SK-N-SH (cell line): ENCODE data around the gene BTK. TPM values are rescaled to one million over a fixed set of nuclear protein-coding genes. Genes with fewer than 3 reads are reported as not detected.

Source experiments
- CTCF ChIA-PET: fragments of 300-600, 350-600 bp; formaldehyde crosslinking; extraction: SDS; loops from one replicate; lab custom pipeline; 2021; lab: Yijun Ruan, JAX
- POLR2A ChIA-PET: fragments of 350-600 bp; sonication (Branson Sonifier 250); formaldehyde crosslinking; extraction: SDS; loops from one replicate; lab custom pipeline; 2020; ENCODE audit warnings: antibody characterized with exemption, inconsistent platforms; lab: Yijun Ruan, JAX
- DNase-seq: peaks from one replicate; pipeline ENCODE4 v3.0.0; 2012
- H2AFZ ChIP-seq: fragments of 200-600 bp; sonication (generic); 2 replicates; pipeline ENCODE4 v1.8.1; 2016; ENCODE audit warnings: antibody characterized with exemption, mild to moderate bottlenecking, low read depth
- H3F3A ChIP-seq: fragments of 200-600 bp; sonication (generic); replicated peaks from 2 replicates; pipeline ENCODE3; 2016; ENCODE audit warnings: antibody characterized with exemption, mild to moderate bottlenecking; ENCODE audit not compliant: insufficient read depth
- H3K27ac ChIP-seq, 2 experiments: fragments of 200-500 bp in 1 of 2; fragments of 200-600 bp in 1 of 2; sonication (Bioruptor generic) in 1 of 2; sonication (generic), shearing (Covaris generic) in 1 of 2; 2 replicates each; pipeline versions ENCODE4 v1.5.1 to v1.6.1; 2014 to 2016; ENCODE audit warnings: low read depth in 2 of 2, inconsistent platforms in 1 of 2, low read length in 1 of 2, mild to moderate bottlenecking in 1 of 2, mixed read lengths in 1 of 2
- H3K27me3 ChIP-seq: fragments of 200-600 bp; sonication (generic), shearing (Covaris generic); 2 replicates; pipeline ENCODE4 v1.6.1; 2016; ENCODE audit warnings: mixed run types; ENCODE audit not compliant: insufficient read depth
- H3K36me3 ChIP-seq, 2 experiments: fragments of 200-500 bp in 1 of 2; fragments of 200-600 bp in 1 of 2; sonication (Bioruptor generic) in 1 of 2; sonication (generic) in 1 of 2; replicated peaks in 1 of 2; 2 replicates each; pipeline versions ENCODE3 to v1.5.1; 2014 to 2016; ENCODE audit warnings: low read length in 1 of 2, mild to moderate bottlenecking in 1 of 2; ENCODE audit not compliant: insufficient read depth in 2 of 2, control insufficient read depth in 1 of 2
- H3K4me1 ChIP-seq, 2 experiments: fragments of 200-500 bp in 1 of 2; fragments of 200-600 bp in 1 of 2; sonication (Bioruptor generic) in 1 of 2; sonication (generic), shearing (Covaris generic) in 1 of 2; 2 replicates each; pipeline versions ENCODE4 v1.5.1 to v1.6.1; 2014 to 2016; ENCODE audit warnings: low read depth in 1 of 2, low read length in 1 of 2, mixed run types in 1 of 2; ENCODE audit not compliant: insufficient read depth in 2 of 2, control insufficient read depth in 1 of 2
- H3K4me2 ChIP-seq: fragments of 200-600 bp; sonication (generic), shearing (Covaris generic); 2 replicates; pipeline ENCODE4 v1.6.1; 2017; ENCODE audit warnings: mixed run types
- H3K4me3 ChIP-seq, 2 experiments: fragments of 200-500 bp in 1 of 2; fragments of 200-600 bp in 1 of 2; sonication (Bioruptor generic) in 1 of 2; sonication (generic), shearing (Covaris generic) in 1 of 2; 2 replicates each; pipeline versions ENCODE4 v1.5.1 to v1.8.1; 2014 to 2016; ENCODE audit warnings: low read depth in 2 of 2, inconsistent platforms in 1 of 2, low read length in 1 of 2, mild to moderate bottlenecking in 1 of 2, mixed read lengths in 1 of 2, moderate library complexity in 1 of 2
- H3K79me2 ChIP-seq: fragments of 200-600 bp; sonication (generic); 2 replicates; pipeline ENCODE4 v1.8.1; 2017; ENCODE audit warnings: mild to moderate bottlenecking; ENCODE audit not compliant: insufficient read depth
- H3K9ac ChIP-seq: fragments of 200-600 bp; sonication (generic); 2 replicates; pipeline ENCODE4 v1.6.1; 2017; ENCODE audit warnings: mixed run types
- H3K9me2 ChIP-seq: fragments of 200-600 bp; sonication (generic); 2 replicates; pipeline ENCODE4 v1.6.1; 2017; ENCODE audit warnings: mixed run types
- H3K9me3 ChIP-seq: fragments of 200-600 bp; sonication (generic); 2 replicates; pipeline ENCODE4 v1.6.1; 2017; ENCODE audit warnings: mixed run types, mild to moderate bottlenecking, moderate library complexity
- H4K20me1 ChIP-seq: fragments of 200-600 bp; sonication (generic); 2 replicates; pipeline ENCODE4 v1.6.1; 2017; ENCODE audit warnings: mild to moderate bottlenecking, mixed run types; ENCODE audit not compliant: insufficient read depth
- EP300 ChIP-seq, 2 experiments: IDR thresholded peaks; 2 replicates each; pipeline versions ENCODE4 v1.4.0 to v1.6.1; 2012; ENCODE audit warnings: borderline replicate concordance in 1 of 2, low read depth in 1 of 2, low read length in 1 of 2
- FOXJ3 ChIP-seq: sonication (generic); formaldehyde crosslinking; IDR thresholded peaks from 2 replicates; pipeline ENCODE4 v1.5.1; 2020; ENCODE audit warnings: mild to moderate bottlenecking, missing genetic modification reagents
- FOXM1 ChIP-seq: IDR thresholded peaks from 2 replicates; pipeline ENCODE4 v1.4.0; 2012; ENCODE audit warnings: low read depth, mild to moderate bottlenecking
- GABPA ChIP-seq: IDR thresholded peaks from 2 replicates; pipeline ENCODE4 v1.4.0; 2012; ENCODE audit warnings: low read depth, mild to moderate bottlenecking
- GATA2 ChIP-seq: sonication (generic); formaldehyde crosslinking; IDR thresholded peaks from 2 replicates; pipeline ENCODE4 v1.5.0; 2020; ENCODE audit warnings: mild to moderate bottlenecking, missing genetic modification reagents
- MEF2A ChIP-seq: IDR thresholded peaks from 2 replicates; pipeline ENCODE4 v1.4.0; 2012; ENCODE audit warnings: low read depth, borderline replicate concordance
- MXI1 ChIP-seq: IDR thresholded peaks from 2 replicates; pipeline ENCODE4 v1.6.1; 2012; ENCODE audit warnings: mild to moderate bottlenecking, low read depth, low read length, improper control_type of control experiment
- POLR2AphosphoS5 ChIP-seq: IDR thresholded peaks from 2 replicates; pipeline ENCODE4 v1.6.1; 2012; ENCODE audit warnings: low read depth, low read length
- RFX5 ChIP-seq: IDR thresholded peaks from 2 replicates; pipeline ENCODE4 v1.6.1; 2012; ENCODE audit warnings: mild to moderate bottlenecking, improper control_type of control experiment, low read length
- RXRA ChIP-seq: IDR thresholded peaks from 2 replicates; pipeline ENCODE4 v1.4.0; 2012; ENCODE audit warnings: low read depth, mild to moderate bottlenecking, borderline replicate concordance
- SIN3A ChIP-seq: IDR thresholded peaks from 2 replicates; pipeline ENCODE4 v1.6.1; 2012; ENCODE audit warnings: low read depth, mild to moderate bottlenecking, low read length, moderate library complexity, borderline replicate concordance
- SMC3 ChIP-seq: IDR thresholded peaks from 2 replicates; pipeline ENCODE4 v1.6.1; 2012; ENCODE audit warnings: low read depth, low read length, improper control_type of control experiment
- TCF12 ChIP-seq: IDR thresholded peaks from 2 replicates; pipeline ENCODE4 v1.4.0; 2012
- YY1 ChIP-seq: IDR thresholded peaks from 2 replicates; pipeline ENCODE4 v1.4.0; 2012; ENCODE audit warnings: low read depth, mild to moderate bottlenecking
- WGBS: methylation state at CpG from one replicate; pipeline ENCODE4 v1.1.6; 2017; ENCODE audit warnings: low lambda C conversion rate; 5-methylcytosine and 5-hydroxymethylcytosine counted together
- polyA plus RNA-seq, 3 experiments: library from polyadenylated mRNA; depleted of rRNA; stranded (reverse); fragments of >200 nt; gene quantifications; 2 replicates each; pipeline ENCODE4 v1.2.3, GENCODE V29; 2012
- TF ChIP-seq, protein P1 (sequence below): fragments of 200-600 bp; sonication (generic); IDR thresholded peaks from 2 replicates; pipeline ENCODE4 v1.6.1; 2017; ENCODE audit warnings: antibody characterized with exemption, mild to moderate bottlenecking, moderate library complexity
- TF ChIP-seq, protein P2 (sequence below): IDR thresholded peaks from 2 replicates; pipeline ENCODE4 v1.4.0; 2012; ENCODE audit warnings: low read depth, borderline replicate concordance
- TF ChIP-seq, protein P3 (sequence below): IDR thresholded peaks from 2 replicates; pipeline ENCODE4; 2012
- TF ChIP-seq, protein P4 (sequence below): fragments of 150-350 bp; IDR thresholded peaks from 2 replicates; pipeline ENCODE4 v1.6.1; 2016; ENCODE audit warnings: mild to moderate bottlenecking, low read depth, low read length

Gene BTK
- polyA plus RNA-seq, 1 of the 3 experiments (the other 2 are of a cell fraction), result not detected

GRCh38 chrX:101360390-101360789 lies 25.6 kb downstream of the BTK start:
- ChIA-PET POLR2A (no interaction called here), CTCF (interaction anchor here (1.1 to 1.2 kb wide), 2 partner anchors 9 to 30 kb away, joined by 3 read pairs; no protein-coding TSS in a partner anchor)
- peaks cover 30% of the 10 kb centered on the region for H3K27me3 ChIP-seq
- H2AFZ ChIP-seq, result no peak overlapping the region
- no peak overlapping the region for H3K4me2 ChIP-seq
- no peaks in the 10 kb centered on the region for H3K9me3 ChIP-seq
- no peaks in the 10 kb centered on the region for H3K36me3 ChIP-seq
- H3K9me2 ChIP-seq, result no peaks in the 10 kb centered on the region
- no peaks in the 10 kb centered on the region for H3F3A ChIP-seq
- TF ChIP-seq FOXM1 (no peak), POLR2AphosphoS5 (no peak), GATA2 (CRISPR knock-in tag) (no peak), MEF2A (no peak), SIN3A (no peak)
- TF ChIP-seq, protein P1, sequence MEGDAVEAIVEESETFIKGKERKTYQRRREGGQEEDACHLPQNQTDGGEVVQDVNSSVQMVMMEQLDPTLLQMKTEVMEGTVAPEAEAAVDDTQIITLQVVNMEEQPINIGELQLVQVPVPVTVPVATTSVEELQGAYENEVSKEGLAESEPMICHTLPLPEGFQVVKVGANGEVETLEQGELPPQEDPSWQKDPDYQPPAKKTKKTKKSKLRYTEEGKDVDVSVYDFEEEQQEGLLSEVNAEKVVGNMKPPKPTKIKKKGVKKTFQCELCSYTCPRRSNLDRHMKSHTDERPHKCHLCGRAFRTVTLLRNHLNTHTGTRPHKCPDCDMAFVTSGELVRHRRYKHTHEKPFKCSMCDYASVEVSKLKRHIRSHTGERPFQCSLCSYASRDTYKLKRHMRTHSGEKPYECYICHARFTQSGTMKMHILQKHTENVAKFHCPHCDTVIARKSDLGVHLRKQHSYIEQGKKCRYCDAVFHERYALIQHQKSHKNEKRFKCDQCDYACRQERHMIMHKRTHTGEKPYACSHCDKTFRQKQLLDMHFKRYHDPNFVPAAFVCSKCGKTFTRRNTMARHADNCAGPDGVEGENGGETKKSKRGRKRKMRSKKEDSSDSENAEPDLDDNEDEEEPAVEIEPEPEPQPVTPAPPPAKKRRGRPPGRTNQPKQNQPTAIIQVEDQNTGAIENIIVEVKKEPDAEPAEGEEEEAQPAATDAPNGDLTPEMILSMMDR, result no peak
- TF ChIP-seq, protein P2, sequence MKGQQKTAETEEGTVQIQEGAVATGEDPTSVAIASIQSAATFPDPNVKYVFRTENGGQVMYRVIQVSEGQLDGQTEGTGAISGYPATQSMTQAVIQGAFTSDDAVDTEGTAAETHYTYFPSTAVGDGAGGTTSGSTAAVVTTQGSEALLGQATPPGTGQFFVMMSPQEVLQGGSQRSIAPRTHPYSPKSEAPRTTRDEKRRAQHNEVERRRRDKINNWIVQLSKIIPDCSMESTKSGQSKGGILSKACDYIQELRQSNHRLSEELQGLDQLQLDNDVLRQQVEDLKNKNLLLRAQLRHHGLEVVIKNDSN, result no peak
- no peak for DNase-seq
- no peak overlapping the region for H3K27ac ChIP-seq
- no peaks in the 10 kb centered on the region for H4K20me1 ChIP-seq
- 38% methylated on average over 7 of the region's 7 CpGs for WGBS
- H3K9ac ChIP-seq, result no peak overlapping the region
- no peaks in the 10 kb centered on the region for H3K79me2 ChIP-seq
- no peak overlapping the region for H3K4me3 ChIP-seq
- H3K4me1 ChIP-seq, result peaks cover 0 to 2% of the 10 kb centered on the region in 2 experiments; a peak in 1 of 4 replicates

- Histone ChIP-seq H3K9me3 (no peaks in the 10 kb centered on the region), H3K79me2 (no peaks in the 10 kb centered on the region), H3K27ac (no peak overlapping the region), H3K4me1 (peaks cover 0 to 2% of the 10 kb centered on the region in 2 experiments; a peak in 1 of 4 replicates), H3K9ac (no peak overlapping the region), H3K4me3 (no peak overlapping the region), H3K36me3 (no peaks in the 10 kb centered on the region), H3K4me2 (no peak overlapping the region), H3K9me2 (no peaks in the 10 kb centered on the region), H2AFZ (no peak overlapping the region), H3F3A (no peaks in the 10 kb centered on the region), H4K20me1 (no peaks in the 10 kb centered on the region), H3K27me3 (peaks cover 34% of the 10 kb centered on the region)
- no peak for DNase-seq
- 17% methylated on average over 1 of the region's 1 CpG for WGBS
- CTCF ChIA-PET, result interaction anchor here (1.1 to 1.2 kb wide), 2 partner anchors 9 to 30 kb away, joined by 3 read pairs; no protein-coding TSS in a partner anchor
- TF ChIP-seq, protein P3, sequence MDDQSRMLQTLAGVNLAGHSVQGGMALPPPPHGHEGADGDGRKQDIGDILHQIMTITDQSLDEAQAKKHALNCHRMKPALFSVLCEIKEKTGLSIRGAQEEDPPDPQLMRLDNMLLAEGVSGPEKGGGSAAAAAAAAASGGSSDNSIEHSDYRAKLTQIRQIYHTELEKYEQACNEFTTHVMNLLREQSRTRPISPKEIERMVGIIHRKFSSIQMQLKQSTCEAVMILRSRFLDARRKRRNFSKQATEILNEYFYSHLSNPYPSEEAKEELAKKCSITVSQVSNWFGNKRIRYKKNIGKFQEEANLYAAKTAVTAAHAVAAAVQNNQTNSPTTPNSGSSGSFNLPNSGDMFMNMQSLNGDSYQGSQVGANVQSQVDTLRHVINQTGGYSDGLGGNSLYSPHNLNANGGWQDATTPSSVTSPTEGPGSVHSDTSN, result no peak
- no peak for TF ChIP-seq GABPA
- TF ChIP-seq FOXM1, result no peak
- TF ChIP-seq FOXJ3 (CRISPR knock-in tag), result no peak
- TF ChIP-seq RXRA, result no peak
- TF ChIP-seq RFX5, result no peak
- no peak for TF ChIP-seq MXI1
- no peak for TF ChIP-seq YY1
- no peak for TF ChIP-seq TCF12
- TF ChIP-seq, protein P4, sequence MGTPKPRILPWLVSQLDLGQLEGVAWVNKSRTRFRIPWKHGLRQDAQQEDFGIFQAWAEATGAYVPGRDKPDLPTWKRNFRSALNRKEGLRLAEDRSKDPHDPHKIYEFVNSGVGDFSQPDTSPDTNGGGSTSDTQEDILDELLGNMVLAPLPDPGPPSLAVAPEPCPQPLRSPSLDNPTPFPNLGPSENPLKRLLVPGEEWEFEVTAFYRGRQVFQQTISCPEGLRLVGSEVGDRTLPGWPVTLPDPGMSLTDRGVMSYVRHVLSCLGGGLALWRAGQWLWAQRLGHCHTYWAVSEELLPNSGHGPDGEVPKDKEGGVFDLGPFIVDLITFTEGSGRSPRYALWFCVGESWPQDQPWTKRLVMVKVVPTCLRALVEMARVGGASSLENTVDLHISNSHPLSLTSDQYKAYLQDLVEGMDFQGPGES, result no peak
- TF ChIP-seq SMC3, result no peak
- TF ChIP-seq EP300 (IDR thresholded peaks at IDR 0.05; ENCODE audit: borderline replicate concordance in 1 of 2, low read depth in 1 of 2, low read length in 1 of 2), result no peak
- POLR2A ChIA-PET, result no interaction called here
Measured at GRCh38 chrX:101359966-101360365, 26.0 kb downstream of the BTK start.
